HG03066 (cell line): Measurements from ENCODE around the gene GAL3ST2.

Experiments used
- ATAC-seq: cut with Tn5 transposase; IDR thresholded peaks from one replicate; pipeline ENCODE4 v1.9.1; 2021; ENCODE audit warnings: low read depth; ENCODE audit not compliant: unreplicated experiment

The GAL3ST2 gene

DNA sequence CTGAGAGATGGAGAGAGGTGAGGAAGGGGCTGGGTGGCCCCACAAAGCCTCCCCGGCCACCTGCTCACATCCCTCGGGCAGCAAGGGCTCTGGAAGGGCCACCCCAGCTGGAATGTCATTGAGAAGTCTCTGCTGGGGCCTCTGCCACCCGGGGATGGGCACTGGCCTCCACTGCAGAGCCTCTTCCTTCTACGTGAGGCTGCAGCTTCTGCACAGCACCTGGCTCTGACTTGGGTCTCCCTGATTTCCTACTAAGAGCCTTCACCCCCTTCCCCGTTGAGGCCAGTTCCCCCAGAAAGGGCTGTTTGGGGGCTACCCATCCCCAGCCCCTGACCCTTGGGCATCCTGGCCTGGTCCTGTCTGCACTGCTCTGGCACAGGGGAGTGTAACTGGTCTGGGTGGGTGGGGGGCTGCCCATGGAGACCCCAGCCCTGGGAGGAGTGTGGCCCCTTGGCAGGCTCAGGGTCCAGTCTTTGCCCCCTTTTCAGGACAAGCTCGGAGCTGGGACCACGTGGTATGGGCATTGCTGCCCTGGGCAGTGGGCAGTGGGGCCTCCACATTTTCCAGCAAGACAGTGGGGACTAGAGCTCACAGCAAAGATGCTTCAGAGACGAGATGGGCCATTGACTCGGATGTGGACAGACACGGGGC is 76.5 kb downstream of the GAL3ST2 start:
- ATAC-seq, result no peak
